Naive thymus-derived CD4-positive, alpha-beta T cell (primary cell): ENCODE measurements around the gene ABHD18. TPM values are rescaled to one million over a fixed set of nuclear protein-coding genes. Genes with fewer than 3 reads are reported as not detected.
"Not testable (repeated sequence)": the region's sequence is repeated elsewhere in the genome, so short reads cannot be mapped to it uniquely, and the experiment has no call there.

Source experiments
- ATAC-seq: fragments of 150-1000 bp; cut with Tn5 transposase; 2 replicates; pipeline ENCODE4 v1.10.0; 2021; ENCODE audit warnings: mild to moderate bottlenecking, moderate library complexity
- CTCF ChIA-PET: fragments of 350-600 bp; sonication (Branson Sonifier 250); formaldehyde crosslinking; loops from one replicate; lab custom pipeline; 2021; ENCODE audit warnings: antibody characterized with exemption; lab: Charles Lee
- POLR2A ChIA-PET: fragments of 350-600 bp; sonication (Branson Sonifier 250); formaldehyde crosslinking; loops from one replicate; lab custom pipeline; 2021; ENCODE audit warnings: antibody characterized with exemption, inconsistent platforms; lab: Charles Lee
- DNase-seq, 9 donors: peaks; one replicate each; pipeline versions ENCODE4 v3.0.0 to v3.0.0-alpha.2; 2020 to 2022; ENCODE audit warnings: mixed read lengths in 1 of 9
- H3K27ac ChIP-seq: one replicate; pipeline ENCODE4 v1.7.0; 2013; ENCODE audit warnings: mild to moderate bottlenecking, low read depth, low read length, moderate library complexity
- H3K27me3 ChIP-seq, 2 donors: one replicate each; pipeline ENCODE4 v1.7.0; 2013; ENCODE audit warnings: low read length in 2 of 2, mild to moderate bottlenecking in 2 of 2, moderate library complexity in 2 of 2; ENCODE audit not compliant: control insufficient read depth in 2 of 2, insufficient read depth in 2 of 2
- H3K36me3 ChIP-seq, 3 experiments: 1 replicate in 2 of 3; 2 replicates in 1 of 3; pipeline ENCODE4 v1.7.0; 2013; ENCODE audit warnings: low read length in 3 of 3, mild to moderate bottlenecking in 3 of 3, moderate library complexity in 1 of 3; ENCODE audit not compliant: insufficient read depth in 3 of 3, control insufficient read depth in 2 of 3
- H3K4me1 ChIP-seq, 2 donors: one replicate each; pipeline ENCODE4 v1.7.0; 2013; ENCODE audit warnings: low read length in 2 of 2, mild to moderate bottlenecking in 2 of 2, moderate library complexity in 1 of 2; ENCODE audit not compliant: control insufficient read depth in 2 of 2, insufficient read depth in 2 of 2
- H3K4me3 ChIP-seq: 2 replicates; pipeline ENCODE4 v1.7.0; 2013; ENCODE audit warnings: mild to moderate bottlenecking, low read length
- H3K9me3 ChIP-seq, 3 experiments: 1 replicate in 2 of 3; 2 replicates in 1 of 3; pipeline ENCODE4 v1.7.0; 2013; ENCODE audit warnings: low read length in 3 of 3; ENCODE audit not compliant: control insufficient read depth in 2 of 3
- H3K27ac Mint-ChIP-seq, 9 donors: one replicate each; pipeline ENCODE4 v1.8.0; 2020 to 2022; ENCODE audit warnings: mixed read lengths in 9 of 9, mild to moderate bottlenecking in 8 of 9, moderate library complexity in 5 of 9, inconsistent platforms in 2 of 9
- H3K27me3 Mint-ChIP-seq, 5 donors: one replicate each; pipeline ENCODE4 v1.8.0; 2021 to 2022; ENCODE audit warnings: mixed read lengths in 5 of 5, mild to moderate bottlenecking in 1 of 5
- H3K36me3 Mint-ChIP-seq, 5 donors: one replicate each; pipeline ENCODE4 v1.8.0; 2020 to 2022; ENCODE audit warnings: mixed read lengths in 5 of 5, mild to moderate bottlenecking in 3 of 5, inconsistent platforms in 1 of 5
- H3K4me1 Mint-ChIP-seq, 7 donors: one replicate each; pipeline ENCODE4 v1.8.0; 2020 to 2022; ENCODE audit warnings: mixed read lengths in 7 of 7, mild to moderate bottlenecking in 3 of 7, inconsistent platforms in 1 of 7
- H3K4me3 Mint-ChIP-seq, 10 donors: one replicate each; pipeline ENCODE4 v1.8.0; 2020 to 2022; ENCODE audit warnings: mild to moderate bottlenecking in 10 of 10, mixed read lengths in 10 of 10, moderate library complexity in 6 of 10, inconsistent platforms in 2 of 10
- H3K9me3 Mint-ChIP-seq, 11 donors: one replicate each; pipeline ENCODE4 v1.8.0; 2020 to 2022; ENCODE audit warnings: mixed read lengths in 11 of 11, mild to moderate bottlenecking in 4 of 11, inconsistent platforms in 1 of 11, moderate library complexity in 1 of 11
- intact Hi-C, 2 donors: fragments of 100-400 bp; cut with micrococcal nuclease; formaldehyde crosslinking; loops; one replicate each; pipeline ENCODE4 v1.15.1; 2023
- polyA plus RNA-seq, 2 donors: library from polyadenylated mRNA; unstranded; fragments of 300-500 nt; fragmentation: Illumina TruSeq; gene quantifications; one replicate each; pipeline ENCODE4 v1.2.3, GENCODE V29; 2021
- total RNA-seq, 6 experiments: library from RNA in 5 of 6; stranded (reverse) in 5 of 6; gene quantifications; 1 replicate in 5 of 6; 2 replicates in 1 of 6; pipeline ENCODE4 v1.2.3 and lab custom pipeline; 2021 to 2026

ABHD18 gene
- total and polyA plus RNA-seq, 7 experiments from 2014 or later: 9.8 to 26.6 (median 22.9) TPM

- Histone ChIP-seq H3K4me3 (no peak overlapping the region), H3K9me3 (no peaks in the 10 kb centered on the region), H3K27me3 (no peaks in the 10 kb centered on the region), H3K4me1 (no peaks in the 10 kb centered on the region), H3K36me3 (peaks cover 0 to 22% (median 4%) of the 10 kb centered on the region in 3 experiments), H3K27ac (no peak overlapping the region)
- H3K4me3 Mint-ChIP-seq: no peak overlapping the region
- H3K9me3 Mint-ChIP-seq: no peaks in the 10 kb centered on the region
- H3K27ac Mint-ChIP-seq: no peak overlapping the region
- no peaks in the 10 kb centered on the region for H3K4me1 Mint-ChIP-seq
- POLR2A ChIA-PET: no interaction called here
- ATAC-seq: no peak
- H3K36me3 Mint-ChIP-seq: peaks cover 0 to 36% (median 24%) of the 10 kb centered on the region in 5 donors
- DNase-seq: no peak
- CTCF ChIA-PET: no interaction called here
- intact Hi-C loops: no loop called here
- H3K27me3 Mint-ChIP-seq: no peaks in the 10 kb centered on the region
These were observed 64.7 kb downstream of the ABHD18 start for GRCh38 chr4:128029907-128030306.

GRCh38 chr4:128031756-128032384 is 66.7 kb downstream of the ABHD18 start:
- no peaks in the 10 kb centered on the region for H3K27me3 Mint-ChIP-seq
- H3K27ac Mint-ChIP-seq: no peak overlapping the region
- intact Hi-C loops: no loop called here

GRCh38 chr4:128039568-128039967 is 74.4 kb downstream of the ABHD18 start:
- H3K4me1 ChIP-seq: no peaks in the 10 kb centered on the region
- no peak overlapping the region for H3K27ac ChIP-seq
- no peaks in the 10 kb centered on the region for H3K9me3 Mint-ChIP-seq
- POLR2A ChIA-PET: no interaction called here
- H3K27me3 ChIP-seq: no peaks in the 10 kb centered on the region
- ATAC-seq (no peak), DNase-seq (no peak)
- H3K27me3 Mint-ChIP-seq: no peaks in the 10 kb centered on the region
- CTCF ChIA-PET: no interaction called here
- no peaks in the 10 kb centered on the region for H3K36me3 ChIP-seq
- no peaks in the 10 kb centered on the region for H3K9me3 ChIP-seq
- intact Hi-C loops: no loop called here
- H3K27ac Mint-ChIP-seq: no peak overlapping the region
- no peak overlapping the region for H3K4me3 ChIP-seq
- no peaks in the 10 kb centered on the region for H3K36me3 Mint-ChIP-seq
- H3K4me3 Mint-ChIP-seq: no peak overlapping the region
- H3K4me1 Mint-ChIP-seq: no peaks in the 10 kb centered on the region

More at GRCh38 chr4:128031756-128032384, 66.7 kb downstream of the ABHD18 start:
- H3K9me3 Mint-ChIP-seq: no peaks in the 10 kb centered on the region
- Histone ChIP-seq H3K9me3 (no peaks in the 10 kb centered on the region), H3K36me3 (peaks cover 0 to 17% (median 4%) of the 10 kb centered on the region in 3 experiments), H3K4me3 (no peak overlapping the region), H3K27me3 (no peaks in the 10 kb centered on the region), H3K27ac (no peak overlapping the region), H3K4me1 (no peaks in the 10 kb centered on the region)
- ATAC-seq (no peak), DNase-seq (no peak)
- H3K36me3 Mint-ChIP-seq: peaks cover 0 to 31% (median 17%) of the 10 kb centered on the region in 5 donors
- no peaks in the 10 kb centered on the region for H3K4me1 Mint-ChIP-seq
- H3K4me3 Mint-ChIP-seq: no peak overlapping the region
- POLR2A ChIA-PET: no interaction called here
- CTCF ChIA-PET: no interaction called here

GRCh38 chr4:128047019-128047418 is 81.8 kb downstream of the ABHD18 start:
- H3K4me3 Mint-ChIP-seq, H3K9me3 Mint-ChIP-seq, H3K36me3 Mint-ChIP-seq, DNase-seq, H3K27ac Mint-ChIP-seq, H3K36me3 ChIP-seq, H3K4me1 ChIP-seq, H3K27me3 Mint-ChIP-seq, ATAC-seq, H3K9me3 ChIP-seq, H3K4me1 Mint-ChIP-seq, CTCF ChIA-PET, H3K27me3 ChIP-seq, H3K4me3 ChIP-seq, POLR2A ChIA-PET, H3K27ac ChIP-seq, intact Hi-C loops: not testable (repeated sequence)

GRCh38 chr4:128047514-128047913 is 82.3 kb downstream of the ABHD18 start:
- H3K27ac ChIP-seq, H3K36me3 Mint-ChIP-seq, H3K4me3 ChIP-seq, H3K27ac Mint-ChIP-seq, POLR2A ChIA-PET, H3K4me1 ChIP-seq, H3K27me3 Mint-ChIP-seq, intact Hi-C loops, H3K36me3 ChIP-seq, CTCF ChIA-PET, H3K9me3 Mint-ChIP-seq, DNase-seq, H3K4me1 Mint-ChIP-seq, ATAC-seq, H3K4me3 Mint-ChIP-seq, H3K27me3 ChIP-seq, H3K9me3 ChIP-seq: not testable (repeated sequence)

GRCh38 chr4:128051229-128051628 is 86.0 kb downstream of the ABHD18 start:
- not testable (repeated sequence) for H3K4me1 Mint-ChIP-seq, H3K36me3 Mint-ChIP-seq, H3K27me3 Mint-ChIP-seq, H3K27ac Mint-ChIP-seq, ATAC-seq, H3K27me3 ChIP-seq, H3K9me3 ChIP-seq, H3K9me3 Mint-ChIP-seq, H3K4me1 ChIP-seq, H3K4me3 ChIP-seq, H3K27ac ChIP-seq, H3K36me3 ChIP-seq, DNase-seq, H3K4me3 Mint-ChIP-seq
- intact Hi-C loops: loop anchor here in 1 of 2 donors (1.0 kb wide), 1 partner anchor 446 kb away; no protein-coding TSS in a partner anchor
- POLR2A ChIA-PET: interaction anchor here (0.6 kb wide), 1 partner anchor 92 kb away, joined by 3 read pairs; no protein-coding TSS in a partner anchor
- CTCF ChIA-PET: interaction anchor here (0.6 kb wide), 1 partner anchor 1827 kb away, joined by 3 read pairs; no protein-coding TSS in a partner anchor

GRCh38 chr4:128054907-128055306 is 89.7 kb downstream of the ABHD18 start:
- H3K27ac ChIP-seq, H3K9me3 Mint-ChIP-seq, H3K4me3 Mint-ChIP-seq, H3K36me3 Mint-ChIP-seq, H3K27me3 Mint-ChIP-seq, ATAC-seq, DNase-seq, H3K36me3 ChIP-seq, H3K9me3 ChIP-seq, H3K4me3 ChIP-seq, H3K4me1 Mint-ChIP-seq, H3K4me1 ChIP-seq, POLR2A ChIA-PET, H3K27ac Mint-ChIP-seq, intact Hi-C loops, CTCF ChIA-PET, H3K27me3 ChIP-seq: not testable (repeated sequence)
